ENCODE measurements around the gene LCN15. TPM values are rescaled to one million over a fixed set of nuclear protein-coding genes. Genes with fewer than 3 reads are reported as not detected.
"Not testable (repeated sequence)": the region's sequence is repeated elsewhere in the genome, so short reads cannot be mapped to it uniquely, and the experiment has no call there.

The LCN15 gene
- total RNA-seq, 1 donor: not detected

GRCh38 chr9:136787690-136788400 lies 23.5 kb upstream of the LCN15 start:
- Histone ChIP-seq H3K9me3 (ENCODE audit: low read depth, low read length) (no peaks in the 10 kb centered on the region), H3K27me3 (ENCODE audit: insufficient read depth, low read length) (no peaks in the 10 kb centered on the region)

DNA sequence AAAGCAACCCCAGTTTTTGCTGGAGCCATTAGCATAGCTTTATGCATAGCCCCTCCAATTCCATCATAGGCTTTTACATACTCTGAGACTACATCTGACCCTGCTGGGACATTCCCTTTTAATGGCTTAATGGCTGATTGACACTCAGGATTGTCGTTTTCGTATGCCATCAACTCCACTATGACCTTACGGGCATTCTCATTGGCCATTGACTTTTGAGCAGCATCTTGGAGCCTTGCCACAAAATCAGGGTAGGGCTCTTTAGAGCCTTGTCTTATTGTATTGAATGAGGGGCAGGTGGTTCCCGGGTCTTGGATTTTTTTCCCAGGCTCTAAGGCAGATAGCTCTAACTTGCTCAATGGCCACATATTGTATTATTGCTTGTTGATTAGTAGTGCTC lies 22.7 kb upstream of the LCN15 start:
- not testable (repeated sequence) for H3K4me3 ChIP-seq (ENCODE audit: low read length); H3K9me3 ChIP-seq (ENCODE audit: low read depth, low read length); H3K27me3 ChIP-seq (ENCODE audit: insufficient read depth, low read length)
- peaks cover 20% of the 10 kb centered on the region for H3K4me1 ChIP-seq (ENCODE audit: insufficient read depth, low read length)

More at GRCh38 chr9:136787690-136788400, 23.5 kb upstream of the LCN15 start:
- no peak overlapping the region for H3K4me3 ChIP-seq (ENCODE audit: low read length)
- peaks cover 26% of the 10 kb centered on the region for H3K4me1 ChIP-seq (ENCODE audit: insufficient read depth, low read length)

- Histone ChIP-seq H3K27me3 (ENCODE audit: insufficient read depth, low read length) (no peaks in the 10 kb centered on the region), H3K4me1 (ENCODE audit: insufficient read depth, low read length) (peaks cover 15% of the 10 kb centered on the region), H3K9me3 (ENCODE audit: low read depth, low read length) (no peaks in the 10 kb centered on the region), H3K4me3 (ENCODE audit: low read length) (no peak overlapping the region)
Observed at GRCh38 chr9:136786451-136786850, 22.1 kb upstream of the LCN15 start.

GRCh38 chr9:136785565-136786355 lies 21.4 kb upstream of the LCN15 start:
- not testable (repeated sequence) for H3K27me3 ChIP-seq (ENCODE audit: insufficient read depth, low read length); H3K9me3 ChIP-seq (ENCODE audit: low read depth, low read length); H3K4me3 ChIP-seq (ENCODE audit: low read length)
- H3K4me1 ChIP-seq (ENCODE audit: insufficient read depth, low read length): peaks cover 12% of the 10 kb centered on the region

DNA sequence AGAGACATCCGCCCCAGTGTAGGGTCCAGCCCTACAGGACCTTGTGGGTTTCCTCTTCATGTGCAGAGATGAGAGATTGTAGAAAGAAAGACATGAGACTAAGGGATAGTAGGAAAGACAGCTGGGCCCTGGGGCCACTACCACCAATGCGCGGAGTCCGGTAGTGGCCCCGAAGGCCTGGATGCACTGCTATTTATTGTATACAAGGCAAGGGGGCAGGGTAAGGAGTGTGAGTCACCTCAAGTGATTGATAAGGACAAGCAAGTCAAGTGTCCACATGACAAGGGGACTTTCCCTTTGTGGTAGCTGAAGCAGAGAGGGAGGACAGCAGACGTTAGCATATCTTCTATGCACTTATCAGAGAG lies 20.7 kb upstream of the LCN15 start:
- Histone ChIP-seq H3K4me1 (ENCODE audit: insufficient read depth, low read length) (peaks cover 7% of the 10 kb centered on the region), H3K27me3 (ENCODE audit: insufficient read depth, low read length) (no peaks in the 10 kb centered on the region), H3K9me3 (ENCODE audit: low read depth, low read length) (no peaks in the 10 kb centered on the region), H3K4me3 (ENCODE audit: low read length) (no peak overlapping the region)

GRCh38 chr9:136784249-136784996 lies 20.1 kb upstream of the LCN15 start:
- Histone ChIP-seq H3K4me3 (ENCODE audit: low read length) (no peak overlapping the region), H3K27me3 (ENCODE audit: insufficient read depth, low read length) (no peaks in the 10 kb centered on the region), H3K4me1 (ENCODE audit: insufficient read depth, low read length) (peaks cover 7% of the 10 kb centered on the region), H3K9me3 (ENCODE audit: low read depth, low read length) (no peaks in the 10 kb centered on the region)

DNA sequence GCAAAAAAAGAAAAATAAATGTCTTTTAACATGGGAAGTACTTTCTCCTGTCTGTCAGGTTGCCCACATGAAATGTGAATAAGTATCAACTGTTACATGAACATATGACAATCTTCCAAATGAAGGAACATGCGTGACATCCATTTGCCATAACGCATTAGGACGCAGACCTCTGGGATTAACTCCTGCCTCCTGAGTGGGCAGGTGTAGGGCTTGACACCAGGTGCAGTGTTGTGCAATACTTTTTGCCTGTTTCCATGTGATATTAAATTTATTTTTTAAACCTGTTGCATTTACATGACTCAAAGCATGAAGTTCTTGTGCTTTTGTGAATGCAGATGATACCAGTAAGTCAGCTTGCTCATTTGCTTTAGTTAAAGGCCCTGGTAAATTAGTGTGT lies 18.1 kb upstream of the LCN15 start:
- Histone ChIP-seq H3K27me3 (ENCODE audit: insufficient read depth, low read length) (no peaks in the 10 kb centered on the region), H3K4me1 (ENCODE audit: insufficient read depth, low read length) (peaks cover 1% of the 10 kb centered on the region), H3K9me3 (ENCODE audit: low read depth, low read length) (no peaks in the 10 kb centered on the region), H3K4me3 (ENCODE audit: low read length) (no peak overlapping the region)

- no peak overlapping the region for H3K4me3 ChIP-seq (ENCODE audit: low read length)
- H3K4me1 ChIP-seq (ENCODE audit: insufficient read depth, low read length): no peaks in the 10 kb centered on the region
- no peaks in the 10 kb centered on the region for H3K27me3 ChIP-seq (ENCODE audit: insufficient read depth, low read length)
- H3K9me3 ChIP-seq (ENCODE audit: low read depth, low read length): no peaks in the 10 kb centered on the region
Observed at GRCh38 chr9:136779808-136780207, 15.5 kb upstream of the LCN15 start.

GRCh38 chr9:136777359-136777758 lies 13.0 kb upstream of the LCN15 start:
- Histone ChIP-seq H3K4me1 (ENCODE audit: insufficient read depth, low read length) (no peaks in the 10 kb centered on the region), H3K27me3 (ENCODE audit: insufficient read depth, low read length) (no peaks in the 10 kb centered on the region), H3K4me3 (ENCODE audit: low read length) (no peak overlapping the region), H3K9me3 (ENCODE audit: low read depth, low read length) (no peaks in the 10 kb centered on the region)

DNA sequence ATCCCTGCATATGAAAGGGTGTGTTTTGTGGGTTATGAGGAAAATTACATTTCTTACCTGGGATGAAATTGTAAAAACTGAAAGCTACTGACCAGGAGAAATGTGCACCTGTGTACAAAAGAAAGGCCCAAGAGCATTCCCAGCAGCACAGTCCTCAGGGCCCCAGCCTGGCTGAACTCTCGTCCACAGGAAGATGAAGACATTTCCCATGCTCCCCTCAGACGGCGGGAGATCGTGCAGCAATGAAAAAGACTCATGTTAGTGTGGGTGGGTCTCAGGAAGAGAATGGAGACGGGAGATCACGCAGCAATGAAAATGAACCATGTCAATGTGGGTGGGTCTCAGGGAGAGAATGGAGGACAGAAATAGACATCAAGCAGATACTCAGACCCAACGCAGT lies 12.6 kb upstream of the LCN15 start:
- Histone ChIP-seq H3K4me3 (ENCODE audit: low read length) (no peak overlapping the region), H3K4me1 (ENCODE audit: insufficient read depth, low read length) (no peaks in the 10 kb centered on the region), H3K9me3 (ENCODE audit: low read depth, low read length) (no peaks in the 10 kb centered on the region), H3K27me3 (ENCODE audit: insufficient read depth, low read length) (no peaks in the 10 kb centered on the region)

DNA sequence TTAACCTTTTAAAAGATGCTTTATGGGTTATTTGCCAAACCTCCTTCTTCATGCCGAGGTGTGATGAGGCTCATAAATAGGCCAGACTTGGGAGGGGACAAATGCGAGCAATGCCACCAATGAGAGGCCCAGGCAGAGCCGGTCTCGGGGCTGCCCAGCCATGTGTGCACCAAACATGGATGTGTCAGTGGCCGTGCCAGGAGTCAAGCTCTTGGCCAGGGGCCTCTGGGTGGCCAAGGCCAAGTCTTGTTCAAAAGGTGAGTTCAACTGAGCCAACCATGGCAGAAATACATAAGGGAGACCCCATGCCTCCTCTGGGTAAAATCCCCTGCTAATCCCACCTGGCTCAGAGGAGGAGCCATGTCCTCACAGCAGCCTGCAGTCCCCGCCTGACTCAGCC lies 10.9 kb upstream of the LCN15 start:
- no peaks in the 10 kb centered on the region for H3K9me3 ChIP-seq (ENCODE audit: low read depth, low read length)
- no peaks in the 10 kb centered on the region for H3K27me3 ChIP-seq (ENCODE audit: insufficient read depth, low read length)
- H3K4me3 ChIP-seq (ENCODE audit: low read length): no peak overlapping the region
- H3K4me1 ChIP-seq (ENCODE audit: insufficient read depth, low read length): no peaks in the 10 kb centered on the region

GRCh38 chr9:136774416-136775045 lies 10.2 kb upstream of the LCN15 start:
- Histone ChIP-seq H3K27me3 (ENCODE audit: insufficient read depth, low read length) (no peaks in the 10 kb centered on the region), H3K9me3 (ENCODE audit: low read depth, low read length) (no peaks in the 10 kb centered on the region), H3K4me1 (ENCODE audit: insufficient read depth, low read length) (no peaks in the 10 kb centered on the region), H3K4me3 (ENCODE audit: low read length) (no peak overlapping the region)

- Histone ChIP-seq H3K27me3 (ENCODE audit: insufficient read depth, low read length) (no peaks in the 10 kb centered on the region), H3K4me1 (ENCODE audit: insufficient read depth, low read length) (no peaks in the 10 kb centered on the region), H3K9me3 (ENCODE audit: low read depth, low read length) (no peaks in the 10 kb centered on the region), H3K4me3 (ENCODE audit: low read length) (no peak overlapping the region)
Observed at GRCh38 chr9:136773386-136774044, 9.2 kb upstream of the LCN15 start.

GRCh38 chr9:136771907-136772415 lies 7.6 kb upstream of the LCN15 start:
- H3K27me3 ChIP-seq (ENCODE audit: insufficient read depth, low read length): no peaks in the 10 kb centered on the region
- no peaks in the 10 kb centered on the region for H3K9me3 ChIP-seq (ENCODE audit: low read depth, low read length)
- no peak overlapping the region for H3K4me3 ChIP-seq (ENCODE audit: low read length)
- no peaks in the 10 kb centered on the region for H3K4me1 ChIP-seq (ENCODE audit: insufficient read depth, low read length)
